PC-9 (cell line): ENCODE data around the gene TTLL7. TPM values are rescaled to one million over a fixed set of nuclear protein-coding genes. Genes with fewer than 3 reads are reported as not detected.

Experiments used
- BruUV-seq: library from RNA; stranded (reverse); fragments of 400-500 nt; replicated peaks from 2 replicates; lab custom pipeline; 2021; lab: Mats Ljungman, UMichigan
- CTCF ChIA-PET: fragments of 300-600 bp; sonication (Branson Sonifier 250); formaldehyde crosslinking; loops from one replicate; lab custom pipeline; 2022; ENCODE audit warnings: antibody characterized with exemption; lab: Charles Lee
- POLR2A ChIA-PET: fragments of 300-600 bp; sonication (Branson Sonifier 250); formaldehyde crosslinking; loops from one replicate; lab custom pipeline; 2022; ENCODE audit warnings: antibody characterized with exemption; ENCODE audit not compliant: unreplicated experiment; lab: Charles Lee
- DNase-seq, 2 experiments: peaks; one replicate each; pipeline versions ENCODE4 v3.0.0 to v3.0.0-alpha.2; 2015 to 2022; ENCODE audit warnings: mixed read lengths in 1 of 2
- H2AFZ ChIP-seq: fragments of 200-600 bp; sonication (generic); 2 replicates; pipeline ENCODE4 v1.8.1; 2017; ENCODE audit warnings: antibody characterized with exemption
- H3F3A ChIP-seq: fragments of 200-600 bp; sonication (generic); 2 replicates; pipeline ENCODE4 v1.8.1; 2017; ENCODE audit warnings: antibody characterized with exemption, mild to moderate bottlenecking, low read depth; ENCODE audit not compliant: insufficient read depth
- H3K27ac ChIP-seq: fragments of 200-600 bp; sonication (generic); 2 replicates; pipeline ENCODE4 v1.6.1; 2016; ENCODE audit warnings: mixed run types
- H3K27me3 ChIP-seq: fragments of 200-600 bp; sonication (generic); 2 replicates; pipeline ENCODE4 v1.6.1; 2016; ENCODE audit warnings: low read depth, mixed run types; ENCODE audit not compliant: insufficient read depth
- H3K36me3 ChIP-seq: fragments of 200-600 bp; sonication (generic); 2 replicates; pipeline ENCODE4 v1.6.1; 2016; ENCODE audit warnings: low read depth, mixed run types
- H3K4me1 ChIP-seq: fragments of 200-600 bp; sonication (generic); replicated peaks from 2 replicates; pipeline ENCODE4 v1.6.1; 2016; ENCODE audit warnings: mixed run types; ENCODE audit not compliant: insufficient read depth
- H3K4me2 ChIP-seq: fragments of 200-600 bp; sonication (generic); 2 replicates; pipeline ENCODE4 v1.6.1; 2017; ENCODE audit warnings: mixed run types
- H3K4me3 ChIP-seq: fragments of 200-600 bp; sonication (generic); 2 replicates; pipeline ENCODE4 v1.6.1; 2016; ENCODE audit warnings: mixed run types
- H3K79me2 ChIP-seq: fragments of 200-600 bp; sonication (generic); 2 replicates; pipeline ENCODE4 v1.6.1; 2017; ENCODE audit warnings: low read depth, mixed run types
- H3K9me2 ChIP-seq: fragments of 200-600 bp; sonication (generic); 2 replicates; pipeline ENCODE4 v1.8.1; 2017; ENCODE audit warnings: mild to moderate bottlenecking; ENCODE audit not compliant: insufficient read depth
- H3K9me3 ChIP-seq: fragments of 200-600 bp; sonication (generic); 2 replicates; pipeline ENCODE4 v1.8.1; 2016; ENCODE audit warnings: low read depth; ENCODE audit not compliant: insufficient read depth
- H4K20me1 ChIP-seq: fragments of 200-600 bp; sonication (generic); 2 replicates; pipeline ENCODE4 v1.8.1; 2017; ENCODE audit not compliant: insufficient read depth
- EZH2 ChIP-seq: fragments of 200-600 bp; sonication (generic); IDR thresholded peaks from 2 replicates; pipeline ENCODE4 v1.8.0; 2017; ENCODE audit warnings: antibody characterized with exemption, low read depth
- intact Hi-C: fragments of 100-400 bp; cut with micrococcal nuclease; formaldehyde crosslinking; loops from one replicate; pipeline ENCODE4 v1.10.0; 2022; ENCODE audit not compliant: unreplicated experiment
- total RNA-seq: library from RNA; stranded (reverse); gene quantifications from 2 replicates; pipeline ENCODE4 v1.2.3, GENCODE V29; 2021
- TF ChIP-seq, protein P1 (sequence below): fragments of 200-600 bp; sonication (generic); conservative IDR thresholded peaks from 2 replicates; pipeline ENCODE4 v1.6.1; 2017; ENCODE audit warnings: mixed run types, antibody characterized with exemption, mild to moderate bottlenecking, moderate library complexity

The TTLL7 gene
- total RNA-seq, 1 experiment from 2014 or later = 4.1 TPM

- no peaks in the 10 kb centered on the region for H3K36me3 ChIP-seq
- H4K20me1 ChIP-seq = no peaks in the 10 kb centered on the region
- H3F3A ChIP-seq = no peaks in the 10 kb centered on the region
- POLR2A ChIA-PET = no interaction called here
- TF ChIP-seq, protein P1, sequence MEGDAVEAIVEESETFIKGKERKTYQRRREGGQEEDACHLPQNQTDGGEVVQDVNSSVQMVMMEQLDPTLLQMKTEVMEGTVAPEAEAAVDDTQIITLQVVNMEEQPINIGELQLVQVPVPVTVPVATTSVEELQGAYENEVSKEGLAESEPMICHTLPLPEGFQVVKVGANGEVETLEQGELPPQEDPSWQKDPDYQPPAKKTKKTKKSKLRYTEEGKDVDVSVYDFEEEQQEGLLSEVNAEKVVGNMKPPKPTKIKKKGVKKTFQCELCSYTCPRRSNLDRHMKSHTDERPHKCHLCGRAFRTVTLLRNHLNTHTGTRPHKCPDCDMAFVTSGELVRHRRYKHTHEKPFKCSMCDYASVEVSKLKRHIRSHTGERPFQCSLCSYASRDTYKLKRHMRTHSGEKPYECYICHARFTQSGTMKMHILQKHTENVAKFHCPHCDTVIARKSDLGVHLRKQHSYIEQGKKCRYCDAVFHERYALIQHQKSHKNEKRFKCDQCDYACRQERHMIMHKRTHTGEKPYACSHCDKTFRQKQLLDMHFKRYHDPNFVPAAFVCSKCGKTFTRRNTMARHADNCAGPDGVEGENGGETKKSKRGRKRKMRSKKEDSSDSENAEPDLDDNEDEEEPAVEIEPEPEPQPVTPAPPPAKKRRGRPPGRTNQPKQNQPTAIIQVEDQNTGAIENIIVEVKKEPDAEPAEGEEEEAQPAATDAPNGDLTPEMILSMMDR = no peak
- TF ChIP-seq EZH2 = no peak
- DNase-seq = no peak
- CTCF ChIA-PET = interaction anchor here (0.5 kb wide), 1 partner anchor 243 kb away, joined by 3 read pairs; no protein-coding TSS in a partner anchor
- no peaks in the 10 kb centered on the region for H3K9me3 ChIP-seq
- no TSS peak for BruUV-seq
- H3K79me2 ChIP-seq = no peaks in the 10 kb centered on the region
- no peaks in the 10 kb centered on the region for H3K9me2 ChIP-seq
- H3K27me3 ChIP-seq = no peaks in the 10 kb centered on the region
- no peak overlapping the region for H3K4me2 ChIP-seq
- intact Hi-C loops = no loop called here
- H3K4me1 ChIP-seq = no peaks in the 10 kb centered on the region; the same call in 1 of the 2 replicates
- H2AFZ ChIP-seq = no peak overlapping the region
- H3K4me3 ChIP-seq = no peak overlapping the region
- H3K27ac ChIP-seq = no peak overlapping the region
Observed at GRCh38 chr1:83832194-83832593, 166.7 kb downstream of the TTLL7 start.

DNA sequence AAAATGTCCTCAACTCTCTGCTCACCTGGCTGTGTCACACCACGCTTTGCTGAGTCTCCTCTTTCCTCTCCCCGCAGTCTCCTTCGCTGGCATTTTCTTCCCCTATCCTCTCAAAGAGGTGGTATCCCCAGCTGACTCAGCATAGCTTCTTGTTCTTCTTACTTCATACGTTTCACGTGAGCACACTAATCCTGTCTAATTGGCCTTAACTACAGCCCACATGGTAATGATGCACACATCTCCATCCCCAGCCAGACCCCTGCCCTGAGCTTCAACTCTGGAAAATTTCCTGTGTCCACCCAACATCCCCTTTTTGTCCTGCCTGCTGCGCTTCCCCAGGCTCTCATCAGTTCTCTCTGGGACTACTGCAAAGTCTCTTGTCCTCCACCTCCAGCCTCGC, 169.8 kb downstream of the TTLL7 start:
- BruUV-seq = no TSS peak
- H2AFZ ChIP-seq = no peak overlapping the region
- H3K4me1 ChIP-seq = no peaks in the 10 kb centered on the region; the same call in 1 of the 2 replicates
- no peak overlapping the region for H3K27ac ChIP-seq
- DNase-seq = no peak
- no peaks in the 10 kb centered on the region for H3K9me3 ChIP-seq
- no peak overlapping the region for H3K4me2 ChIP-seq
- no peaks in the 10 kb centered on the region for H4K20me1 ChIP-seq
- CTCF ChIA-PET = no interaction called here
- intact Hi-C loops = no loop called here
- no peak overlapping the region for H3K4me3 ChIP-seq
- no peaks in the 10 kb centered on the region for H3K79me2 ChIP-seq
- H3K36me3 ChIP-seq = no peaks in the 10 kb centered on the region
- no peak for TF ChIP-seq EZH2
- TF ChIP-seq, protein P1 = no peak
- no peaks in the 10 kb centered on the region for H3F3A ChIP-seq
- POLR2A ChIA-PET = no interaction called here
- H3K9me2 ChIP-seq = no peaks in the 10 kb centered on the region
- no peaks in the 10 kb centered on the region for H3K27me3 ChIP-seq

GRCh38 chr1:83828456-83828855, 170.5 kb downstream of the TTLL7 start:
- no peak for DNase-seq
- no peak overlapping the region for H3K27ac ChIP-seq
- H3K9me2 ChIP-seq = no peaks in the 10 kb centered on the region
- intact Hi-C loops = no loop called here
- no peaks in the 10 kb centered on the region for H4K20me1 ChIP-seq
- no peaks in the 10 kb centered on the region for H3F3A ChIP-seq
- BruUV-seq = no TSS peak
- no peaks in the 10 kb centered on the region; the same call in 1 of the 2 replicates for H3K4me1 ChIP-seq
- H2AFZ ChIP-seq = no peak overlapping the region
- POLR2A ChIA-PET = no interaction called here
- no peak overlapping the region for H3K4me2 ChIP-seq
- no peak for TF ChIP-seq EZH2
- TF ChIP-seq, protein P1 = no peak
- CTCF ChIA-PET = no interaction called here
- H3K27me3 ChIP-seq = no peaks in the 10 kb centered on the region
- no peaks in the 10 kb centered on the region for H3K36me3 ChIP-seq
- H3K79me2 ChIP-seq = no peaks in the 10 kb centered on the region
- H3K9me3 ChIP-seq = no peaks in the 10 kb centered on the region
- H3K4me3 ChIP-seq = no peak overlapping the region
